Fibroblast of villous mesenchyme (primary cell): Measurements from ENCODE around the gene OFD1. TPM values are rescaled to one million over a fixed set of nuclear protein-coding genes. Genes with fewer than 3 reads are reported as not detected.
A peak's percentile ranks its signal among the peaks of the same experiment; 100 is the strongest.
"Not testable (repeated sequence)": the region's sequence is repeated elsewhere in the genome, so short reads cannot be mapped to it uniquely, and the experiment has no call there.

Source experiments
- DNase-seq: peaks from one replicate; pipeline ENCODE4 v3.0.0-alpha.2; 2010; ENCODE audit warnings: low read depth
- H3K4me3 ChIP-seq: 2 replicates; pipeline ENCODE4 v1.5.1; 2011; ENCODE audit warnings: low read depth, mild to moderate bottlenecking, low read length
- CTCF ChIP-seq: IDR thresholded peaks from 2 replicates; pipeline ENCODE4 v1.5.1; 2012; ENCODE audit warnings: low read depth, mild to moderate bottlenecking, low read length; ENCODE audit not compliant: insufficient read depth
- total RNA-seq: library from RNA; depleted of rRNA; stranded (reverse); fragments of >200 nt; gene quantifications from 2 replicates; pipeline ENCODE4 v1.2.3, GENCODE V29; 2012

The OFD1 gene
- total RNA-seq, 1 donor = 12.5 TPM

GRCh38 chrX:13719192-13719856, 15.2 kb upstream of the OFD1 start:
- no peak for TF ChIP-seq CTCF
- no peak overlapping the region for H3K4me3 ChIP-seq
- DNase-seq = no peak

GRCh38 chrX:13721371-13721770, 13.2 kb upstream of the OFD1 start:
- DNase-seq = no peak
- TF ChIP-seq CTCF = no peak

GRCh38 chrX:13721819-13722519, 12.6 kb upstream of the OFD1 start:
- peak; percentile 61 for DNase-seq
- no peak for TF ChIP-seq CTCF
- H3K4me3 ChIP-seq = no peak overlapping the region

More at GRCh38 chrX:13721371-13721770, 13.2 kb upstream of the OFD1 start:
- no peak overlapping the region for H3K4me3 ChIP-seq

- not testable (repeated sequence) for DNase-seq
Measured at GRCh38 chrX:13724878-13725277, 9.7 kb upstream of the OFD1 start.

GRCh38 chrX:13726583-13726982, 8.0 kb upstream of the OFD1 start:
- not testable (repeated sequence) for DNase-seq, H3K4me3 ChIP-seq

More at GRCh38 chrX:13724878-13725277, 9.7 kb upstream of the OFD1 start:
- not testable (repeated sequence) for H3K4me3 ChIP-seq

- DNase-seq, H3K4me3 ChIP-seq: not testable (repeated sequence)
Measured at GRCh38 chrX:13730523-13730922, 4.0 kb upstream of the OFD1 start.

GRCh38 chrX:13732246-13733067, 2.1 kb upstream of the OFD1 start:
- H3K4me3 ChIP-seq = no peak overlapping the region
- no peak for TF ChIP-seq CTCF
- DNase-seq = no peak

- DNase-seq = no peak
- H3K4me3 ChIP-seq = peak overlapping the region; percentile 86
- no peak for TF ChIP-seq CTCF
Measured at GRCh38 chrX:13733506-13733905, 1.0 kb upstream of the OFD1 start.
